Subcutaneous abdominal adipose tissue (tissue), 5 donors: ENCODE results near the gene PHKG2.

Experiments
- H3K27ac ChIP-seq: one replicate; pipeline ENCODE4 v1.7.0; 2013; ENCODE audit warnings: low read depth, mild to moderate bottlenecking, inconsistent platforms, low read length, moderate library complexity
- H3K27me3 ChIP-seq, 5 donors: one replicate each; pipeline ENCODE4 v1.7.0; 2013; ENCODE audit warnings: low read length in 5 of 5, inconsistent platforms in 1 of 5; ENCODE audit not compliant: control insufficient read depth in 5 of 5, insufficient read depth in 4 of 5
- H3K36me3 ChIP-seq, 5 donors: one replicate each; pipeline ENCODE4 v1.7.0; 2013; ENCODE audit warnings: low read length in 5 of 5; ENCODE audit not compliant: control insufficient read depth in 5 of 5, insufficient read depth in 5 of 5
- H3K4me1 ChIP-seq, 5 donors: one replicate each; pipeline ENCODE4 v1.7.0; 2013; ENCODE audit warnings: low read length in 5 of 5, mild to moderate bottlenecking in 3 of 5, moderate library complexity in 1 of 5; ENCODE audit not compliant: control insufficient read depth in 5 of 5, insufficient read depth in 5 of 5
- H3K4me3 ChIP-seq, 5 donors: one replicate each; pipeline ENCODE4 v1.7.0; 2013; ENCODE audit warnings: low read length in 5 of 5, low read depth in 1 of 5
- H3K9ac ChIP-seq, 5 donors: one replicate each; pipeline ENCODE4 v1.7.0; 2013; ENCODE audit warnings: low read length in 5 of 5, mild to moderate bottlenecking in 4 of 5, moderate library complexity in 3 of 5
- H3K9me3 ChIP-seq, 5 donors: one replicate each; pipeline ENCODE4 v1.7.0; 2013; ENCODE audit warnings: low read length in 5 of 5; ENCODE audit not compliant: control insufficient read depth in 5 of 5
- donor health status: healthy.
- donor health status: healthy.
- donor health status: healthy.
- donor health status: healthy.
- donor health status: healthy.

The PHKG2 gene

DNA sequence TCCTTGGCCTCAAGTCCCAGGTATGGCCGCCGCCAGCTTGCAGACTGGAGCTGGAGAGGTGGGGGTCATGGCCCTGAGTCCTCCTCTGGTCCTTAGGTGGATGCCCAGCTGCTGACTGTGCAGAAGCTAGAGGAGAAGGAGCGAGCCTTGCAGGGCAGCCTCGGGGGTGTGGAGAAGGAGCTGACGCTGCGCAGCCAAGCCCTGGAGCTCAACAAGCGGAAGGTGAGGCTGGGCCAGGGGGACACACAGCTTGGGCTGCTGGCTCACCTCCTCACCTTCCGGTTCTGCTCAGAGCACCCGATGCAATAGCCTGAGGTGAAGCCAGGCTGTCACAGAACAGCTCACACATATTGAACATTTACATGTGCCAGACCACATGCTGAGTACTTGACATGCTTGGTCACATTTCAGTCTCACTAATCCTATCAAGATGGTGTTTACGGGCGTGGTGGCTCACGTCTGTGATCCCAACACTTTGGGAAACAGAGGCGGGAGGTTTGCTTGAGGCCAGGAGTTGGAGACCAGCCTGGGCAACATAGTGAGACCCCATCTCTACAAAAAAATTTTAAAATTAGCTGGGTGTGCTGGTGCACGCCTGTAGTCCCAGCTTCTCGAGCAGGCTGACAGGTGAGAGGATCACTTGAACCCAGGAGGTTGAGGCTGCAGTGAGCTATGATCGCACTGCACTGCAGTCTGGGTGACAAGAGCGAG lies 21.3 kb downstream of the PHKG2 start:
- H3K9me3 ChIP-seq = no peaks in the 10 kb centered on the region

DNA sequence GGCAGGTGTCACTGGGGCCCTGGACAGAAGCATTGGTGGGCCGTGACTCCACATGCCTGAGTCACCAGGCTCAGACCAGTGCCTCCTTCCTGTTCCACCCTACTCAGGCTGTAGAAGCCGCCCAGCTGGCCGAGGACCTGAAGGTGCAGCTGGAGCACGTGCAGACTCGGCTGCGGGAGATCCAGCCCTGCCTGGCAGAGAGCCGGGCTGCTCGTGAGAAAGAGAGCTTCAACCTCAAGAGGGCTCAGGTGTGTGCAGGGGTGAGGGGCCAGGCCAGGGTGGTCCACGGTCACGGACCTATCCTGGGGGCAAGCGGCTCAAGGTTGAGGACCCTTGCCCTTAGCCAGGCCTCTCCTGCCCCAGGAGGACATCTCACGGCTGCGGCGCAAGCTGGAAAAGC lies 23.5 kb downstream of the PHKG2 start:
- H3K9me3 ChIP-seq = no peaks in the 10 kb centered on the region
- no peak overlapping the region for H3K4me3 ChIP-seq
- H3K27ac ChIP-seq = no peak overlapping the region
- H3K36me3 ChIP-seq = peaks cover 3 to 78% (median 75%) of the 10 kb centered on the region in 5 donors
- no peak overlapping the region for H3K9ac ChIP-seq
- H3K27me3 ChIP-seq = no peaks in the 10 kb centered on the region
- H3K4me1 ChIP-seq = peaks cover 2 to 25% (median 23%) of the 10 kb centered on the region in 5 donors

More for the DNA sequence above, 21.3 kb downstream of the PHKG2 start:
- Histone ChIP-seq H3K4me3 (no peak overlapping the region), H3K4me1 (peaks cover under 1 to 5% (median 2%) of the 10 kb centered on the region in 5 donors), H3K27me3 (no peaks in the 10 kb centered on the region), H3K36me3 (peaks cover 3 to 98% (median 96%) of the 10 kb centered on the region in 5 donors), H3K27ac (no peak overlapping the region), H3K9ac (no peak overlapping the region)

DNA sequence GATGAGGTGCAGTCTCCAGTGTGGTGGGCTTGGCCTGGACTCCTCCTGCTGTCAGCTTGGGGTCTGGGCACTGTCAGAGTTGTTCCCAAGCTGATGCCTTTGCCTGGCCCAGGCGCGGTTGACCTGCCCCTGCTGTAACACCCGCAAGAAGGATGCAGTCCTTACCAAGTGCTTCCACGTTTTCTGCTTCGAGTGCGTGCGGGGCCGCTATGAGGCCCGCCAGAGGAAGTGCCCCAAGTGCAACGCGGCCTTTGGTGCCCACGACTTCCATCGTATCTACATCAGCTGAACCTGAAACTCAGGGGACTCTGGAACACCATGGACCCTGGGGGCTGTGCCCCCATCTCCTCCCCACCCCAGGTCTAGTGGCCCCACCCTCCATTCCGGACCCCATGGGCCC lies 25.6 kb downstream of the PHKG2 start:
- Histone ChIP-seq H3K9me3 (no peaks in the 10 kb centered on the region), H3K9ac (no peak overlapping the region), H3K27ac (no peak overlapping the region), H3K4me1 (peaks cover 9 to 46% (median 40%) of the 10 kb centered on the region in 5 donors), H3K4me3 (no peak overlapping the region), H3K27me3 (no peaks in the 10 kb centered on the region), H3K36me3 (peaks cover 0 to 57% (median 54%) of the 10 kb centered on the region in 5 donors)

DNA sequence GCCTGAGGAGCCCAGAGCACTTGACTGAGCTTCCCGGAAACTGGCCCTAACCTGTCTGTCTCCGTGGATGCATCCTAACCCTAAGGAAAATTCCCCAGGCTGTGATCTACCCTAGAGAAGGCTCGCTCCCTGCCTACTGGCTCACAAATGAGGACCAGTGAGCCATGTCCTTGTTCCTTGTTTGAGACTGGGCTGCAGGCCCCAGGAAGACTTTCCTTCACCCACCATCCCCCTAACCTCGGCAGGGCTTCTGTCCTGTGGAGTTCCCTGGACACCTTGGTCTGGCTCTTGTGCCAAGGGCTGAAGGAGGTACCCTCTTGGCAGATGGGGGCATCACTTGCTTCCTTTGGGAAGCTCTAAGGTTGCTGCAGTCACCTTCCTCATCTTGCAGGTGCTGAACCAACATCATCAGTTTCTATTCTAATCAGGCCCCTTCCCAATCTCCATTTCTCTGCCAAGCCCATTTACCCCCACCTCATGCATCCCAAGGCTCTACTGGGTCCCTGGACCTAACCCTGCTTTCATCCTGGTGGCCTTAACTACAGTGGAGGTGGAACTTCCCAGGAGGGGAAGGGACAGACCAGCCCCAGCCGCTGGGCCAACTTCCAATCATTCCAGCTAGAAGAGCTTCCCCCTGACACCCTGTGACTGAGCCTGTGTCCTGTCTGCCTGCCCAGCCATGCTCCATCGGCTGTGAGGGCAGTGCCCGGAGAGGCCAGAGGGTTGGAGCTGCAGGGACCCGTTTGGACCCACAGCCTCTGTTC lies 26.3 kb downstream of the PHKG2 start:
- H3K27ac ChIP-seq = peak overlapping the region; percentile 69
- H3K9ac ChIP-seq = peak overlapping the region in 3 of 5 donors; percentile 63 to 81 (median 71)
- H3K4me1 ChIP-seq = peaks cover 10 to 53% (median 44%) of the 10 kb centered on the region in 5 donors
- peak overlapping the region; percentile 55 to 82 (median 66) for H3K4me3 ChIP-seq
- H3K27me3 ChIP-seq = no peaks in the 10 kb centered on the region
- H3K9me3 ChIP-seq = no peaks in the 10 kb centered on the region
- peaks cover 0 to 50% (median 46%) of the 10 kb centered on the region in 5 donors for H3K36me3 ChIP-seq

DNA sequence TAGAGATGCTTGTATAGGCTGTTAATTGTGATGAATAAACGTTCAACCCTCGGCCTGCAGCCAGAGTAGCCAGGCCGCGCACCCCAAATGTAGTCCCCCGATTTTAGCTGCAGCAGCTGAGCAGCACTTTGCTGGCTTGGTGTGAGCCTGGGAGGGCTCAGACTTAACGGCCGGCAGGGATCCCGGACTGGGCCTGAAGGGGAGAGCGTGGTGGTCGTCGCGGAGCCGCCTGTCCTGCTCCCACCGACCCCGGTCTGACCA lies 26.8 kb downstream of the PHKG2 start:
- Histone ChIP-seq H3K27ac (peak overlapping the region; percentile 69), H3K27me3 (no peaks in the 10 kb centered on the region), H3K36me3 (peaks cover 0 to 46% (median 45%) of the 10 kb centered on the region in 5 donors), H3K9ac (peak overlapping the region in 4 of 5 donors; percentile 26 to 81 (median 67)), H3K4me1 (peaks cover 10 to 53% (median 44%) of the 10 kb centered on the region in 5 donors), H3K9me3 (no peaks in the 10 kb centered on the region), H3K4me3 (peak overlapping the region; percentile 55 to 82 (median 66))

DNA sequence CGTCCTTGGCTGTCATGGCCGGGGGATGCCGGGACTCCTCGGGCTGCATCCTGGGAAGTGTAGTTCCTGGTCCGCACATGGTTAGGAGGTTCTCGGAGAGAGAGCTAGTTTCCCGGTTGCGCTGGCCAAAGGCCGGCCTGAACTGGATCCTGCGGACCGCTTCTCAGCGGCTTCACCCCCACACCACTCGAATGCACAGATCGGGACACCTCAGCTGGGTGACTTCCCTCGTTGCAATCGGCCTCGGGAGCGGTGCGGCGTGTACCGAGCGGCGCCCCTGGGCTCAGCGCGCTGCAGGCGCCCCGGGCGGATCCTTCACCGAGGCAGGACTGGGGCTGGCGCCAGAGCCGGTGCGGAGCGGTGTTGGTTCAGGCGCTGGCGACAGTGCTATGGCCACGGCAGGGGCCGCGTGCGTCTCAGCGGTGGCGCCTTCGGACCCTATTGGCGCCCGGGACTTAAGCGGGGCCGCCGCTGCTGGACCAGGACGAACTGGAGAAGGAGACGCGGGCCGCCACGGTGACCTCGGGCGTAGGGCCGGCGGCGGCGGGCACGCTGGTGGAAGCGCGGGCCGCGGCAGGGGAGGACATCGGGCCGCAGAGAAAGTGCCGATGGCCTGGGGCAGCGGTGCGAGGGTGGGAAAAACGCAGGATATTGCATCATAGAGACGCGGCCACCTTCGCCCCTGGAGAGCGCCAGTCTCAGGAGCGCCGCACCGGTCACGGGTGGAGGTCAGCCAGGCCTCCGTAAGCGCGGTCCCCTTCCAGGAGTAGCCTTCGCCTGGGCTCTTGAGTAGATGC lies 27.4 kb downstream of the PHKG2 start:
- Histone ChIP-seq H3K27ac (peak overlapping the region; percentile 69), H3K4me1 (peaks cover 10 to 53% (median 44%) of the 10 kb centered on the region in 5 donors), H3K4me3 (peak overlapping the region; percentile 58 to 82 (median 66)), H3K9ac (peak overlapping the region; percentile 38 to 81 (median 71)), H3K27me3 (no peaks in the 10 kb centered on the region), H3K36me3 (peaks cover 0 to 42% (median 41%) of the 10 kb centered on the region in 5 donors), H3K9me3 (no peaks in the 10 kb centered on the region)

DNA sequence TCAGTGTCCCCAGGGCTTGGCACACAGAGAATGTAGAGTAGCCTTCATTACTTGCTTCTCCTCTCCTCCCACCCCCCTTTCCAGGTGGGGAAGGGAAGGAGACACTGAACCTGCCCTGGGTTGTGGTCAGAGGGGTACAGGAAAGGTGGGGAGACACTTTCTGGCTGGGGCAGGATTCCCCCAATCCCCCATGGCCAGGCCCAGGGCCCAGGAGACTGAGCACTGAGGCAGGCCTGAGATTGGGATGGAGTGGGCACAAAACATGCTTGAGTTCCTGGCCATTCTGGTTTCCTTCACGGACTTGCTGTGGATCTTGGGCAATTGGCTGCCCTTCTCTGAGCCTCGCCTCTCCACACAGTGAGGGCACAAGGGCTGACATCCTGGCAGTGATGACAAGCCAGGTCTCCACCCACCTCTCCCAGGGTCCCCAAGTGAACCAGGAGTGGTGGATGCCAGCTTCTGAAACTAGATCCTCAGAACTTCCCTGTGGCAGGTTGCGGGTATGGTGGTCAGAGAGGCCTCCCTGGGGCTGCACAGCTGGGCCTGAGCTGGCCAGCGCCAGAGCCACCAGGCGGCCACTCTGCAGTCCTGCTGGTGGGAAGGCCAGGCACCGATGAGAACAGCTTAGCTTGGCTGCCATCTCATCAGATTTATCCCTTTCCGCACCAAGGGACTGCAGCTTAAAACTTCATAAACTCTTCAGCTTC lies 29.5 kb downstream of the PHKG2 start:
- no peak overlapping the region for H3K9ac ChIP-seq
- H3K4me1 ChIP-seq = peaks cover 10 to 53% (median 44%) of the 10 kb centered on the region in 5 donors
- H3K27me3 ChIP-seq = no peaks in the 10 kb centered on the region
- no peak overlapping the region for H3K4me3 ChIP-seq
- peak overlapping the region; percentile 50 for H3K27ac ChIP-seq
- H3K36me3 ChIP-seq = peaks cover 0 to 35% (median 33%) of the 10 kb centered on the region in 5 donors
- no peaks in the 10 kb centered on the region for H3K9me3 ChIP-seq

DNA sequence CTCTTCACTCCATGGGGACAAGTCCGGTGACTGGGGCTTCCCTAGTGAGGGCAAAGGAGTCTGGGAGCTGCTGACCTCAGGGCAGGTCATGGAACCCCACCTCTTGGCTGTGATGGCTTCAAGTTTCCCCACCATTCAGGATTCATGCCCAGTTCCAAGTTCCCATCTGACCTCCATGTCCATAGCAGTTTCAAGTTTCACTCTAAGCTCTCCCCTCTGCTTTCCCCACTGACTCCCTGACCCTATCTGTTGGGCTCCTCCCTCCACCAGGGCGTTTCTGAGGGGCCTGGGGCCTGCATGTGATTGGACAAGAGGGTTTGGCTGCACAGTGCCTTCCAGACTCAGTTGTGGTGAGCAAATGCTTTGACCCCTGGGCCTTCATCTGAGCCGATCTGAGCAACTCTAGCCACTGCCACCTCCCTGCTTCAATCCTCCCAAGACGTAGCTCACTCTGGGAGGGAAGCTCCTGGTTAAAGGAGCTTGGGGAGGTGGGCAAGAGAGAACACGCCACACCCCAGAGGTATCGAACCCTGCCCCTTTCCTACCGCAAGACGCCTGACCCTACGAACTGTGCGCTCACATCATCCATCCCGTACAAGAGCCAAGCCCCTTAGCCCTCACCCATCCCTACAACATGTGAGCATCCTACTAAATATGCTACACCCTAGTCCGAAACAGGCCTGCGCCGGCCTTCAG lies 30.5 kb downstream of the PHKG2 start:
- Histone ChIP-seq H3K9me3 (no peaks in the 10 kb centered on the region), H3K27ac (peak overlapping the region; percentile 50), H3K9ac (peak overlapping the region in 1 of 5 donors; percentile 3), H3K4me3 (no peak overlapping the region), H3K4me1 (peaks cover 13 to 53% (median 44%) of the 10 kb centered on the region in 5 donors), H3K27me3 (no peaks in the 10 kb centered on the region), H3K36me3 (peaks cover 0 to 35% (median 33%) of the 10 kb centered on the region in 5 donors)

DNA sequence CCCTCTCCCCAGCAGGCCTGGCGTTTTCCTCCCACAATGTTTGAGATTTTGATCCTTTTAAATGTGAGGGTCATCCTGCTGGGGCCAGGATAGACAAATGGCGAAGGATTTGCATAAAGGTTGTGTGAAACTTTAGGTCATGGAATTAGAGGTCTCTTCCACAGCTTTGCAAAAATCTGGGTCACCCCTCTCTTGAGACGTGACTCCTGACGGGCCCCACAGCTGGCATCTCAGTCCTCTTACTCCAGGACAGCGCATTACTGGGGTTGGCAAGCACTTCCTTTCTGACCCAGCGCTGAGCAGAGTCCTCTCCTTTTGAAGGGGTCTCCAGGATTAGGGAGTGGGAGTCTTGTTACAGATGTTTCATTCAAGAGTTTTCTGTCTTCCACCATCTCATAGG lies 31.4 kb downstream of the PHKG2 start:
- Histone ChIP-seq H3K4me1 (peaks cover 11 to 49% (median 39%) of the 10 kb centered on the region in 5 donors), H3K27ac (peak overlapping the region; percentile 16), H3K36me3 (peaks cover 0 to 30% (median 26%) of the 10 kb centered on the region in 5 donors), H3K4me3 (no peak overlapping the region), H3K9ac (no peak overlapping the region), H3K27me3 (no peaks in the 10 kb centered on the region), H3K9me3 (no peaks in the 10 kb centered on the region)
